NCI-H524 (cell line): ENCODE measurements around the gene COQ9.
"Not testable (repeated sequence)": the region's sequence is repeated elsewhere in the genome, so short reads cannot be mapped to it uniquely, and the experiment has no call there.

Experiments
- DNase-seq, 2 experiments: peaks; one replicate each; lab custom pipeline; 2025; lab: John Stamatoyannopoulos, UW

Gene COQ9

GRCh38 chr16:57485916-57486857, 38.9 kb downstream of the COQ9 start, which contains the start of gene DOK4:
Gene DOK4 (minus strand): TSS chr16:57486493. CDS start chr16:57479507, 6,986 bp downstream.
- peak; percentile 35 to 57 for DNase-seq

DNA sequence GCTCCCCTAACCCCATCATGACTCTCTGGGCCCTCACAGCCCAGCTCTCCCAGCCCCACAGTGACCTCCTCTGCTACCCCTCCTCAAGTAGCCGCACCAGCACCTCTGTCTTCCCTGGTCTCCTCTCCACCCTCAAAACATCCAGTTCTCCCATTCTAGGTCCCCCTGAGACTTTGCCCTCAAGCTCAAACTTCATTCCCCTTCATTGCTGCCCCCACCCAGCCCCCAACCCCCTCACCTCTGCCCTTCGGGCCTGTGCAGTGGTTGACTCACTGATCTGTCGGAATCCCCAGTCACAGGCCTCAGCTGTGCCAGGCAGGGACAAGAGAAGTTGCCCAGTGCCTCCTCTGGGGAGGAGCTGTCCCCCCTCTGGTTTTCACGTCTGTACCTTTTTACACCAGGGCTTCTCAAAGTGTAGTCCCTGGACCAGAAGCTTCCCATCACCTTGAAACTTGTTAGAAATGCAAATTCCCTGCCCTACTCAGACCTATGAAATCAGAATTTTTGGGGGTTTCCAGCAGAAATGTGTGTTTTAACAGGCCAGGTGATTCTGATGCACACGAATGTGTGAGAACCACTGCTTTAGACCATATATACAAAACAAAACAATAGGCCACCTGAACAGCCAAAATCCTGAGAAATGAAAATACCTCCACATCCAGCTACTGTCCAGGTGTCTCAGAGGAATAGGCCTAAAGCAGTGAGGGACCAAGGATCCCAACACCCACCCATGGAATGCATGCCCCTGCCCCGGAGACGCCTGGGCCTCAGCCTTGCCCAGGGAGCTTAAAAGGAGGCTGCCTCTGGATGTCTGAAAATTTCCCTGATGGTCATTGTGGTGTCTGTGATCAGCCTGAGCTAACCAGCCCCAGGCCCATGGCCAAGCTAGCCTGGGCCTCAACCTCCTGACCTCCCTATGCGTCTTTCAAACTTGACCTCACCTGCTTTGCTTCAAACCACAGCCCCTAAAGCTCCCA, 39.9 kb downstream of the COQ9 start:
- DNase-seq = no peak

- no peak for DNase-seq
These were observed 42.0 kb downstream of the COQ9 start for GRCh38 chr16:57489229-57489628.

GRCh38 chr16:57493767-57494166, 46.5 kb downstream of the COQ9 start:
- DNase-seq = no peak

GRCh38 chr16:57497121-57497520, 49.8 kb downstream of the COQ9 start:
- DNase-seq = no peak

DNA sequence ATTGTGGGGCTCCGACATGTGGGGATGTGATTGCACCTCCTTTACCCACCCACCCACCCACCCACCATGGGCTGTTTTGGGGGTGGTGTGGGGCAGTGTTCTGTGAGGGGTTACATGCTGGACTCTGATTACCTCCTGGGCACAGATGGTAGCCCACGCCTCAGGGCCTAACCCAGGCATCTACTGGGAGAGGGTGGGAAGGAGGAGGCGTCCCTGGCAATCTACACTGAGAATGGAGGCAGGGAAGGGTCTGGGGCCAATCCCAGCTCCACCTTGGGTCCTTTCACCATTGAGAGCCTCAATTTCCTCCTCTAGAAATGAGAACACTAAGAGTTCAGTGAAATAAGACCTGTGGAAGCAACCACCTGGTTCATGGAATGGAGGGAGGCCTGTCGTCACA, 50.8 kb downstream of the COQ9 start:
- no peak for DNase-seq

GRCh38 chr16:57499941-57500340, 52.7 kb downstream of the COQ9 start:
- DNase-seq = not testable (repeated sequence)

- no peak for DNase-seq
These were observed 53.4 kb downstream of the COQ9 start for GRCh38 chr16:57500578-57501111.

- no peak for DNase-seq
These were observed 54.2 kb downstream of the COQ9 start for GRCh38 chr16:57501492-57501891.

DNA sequence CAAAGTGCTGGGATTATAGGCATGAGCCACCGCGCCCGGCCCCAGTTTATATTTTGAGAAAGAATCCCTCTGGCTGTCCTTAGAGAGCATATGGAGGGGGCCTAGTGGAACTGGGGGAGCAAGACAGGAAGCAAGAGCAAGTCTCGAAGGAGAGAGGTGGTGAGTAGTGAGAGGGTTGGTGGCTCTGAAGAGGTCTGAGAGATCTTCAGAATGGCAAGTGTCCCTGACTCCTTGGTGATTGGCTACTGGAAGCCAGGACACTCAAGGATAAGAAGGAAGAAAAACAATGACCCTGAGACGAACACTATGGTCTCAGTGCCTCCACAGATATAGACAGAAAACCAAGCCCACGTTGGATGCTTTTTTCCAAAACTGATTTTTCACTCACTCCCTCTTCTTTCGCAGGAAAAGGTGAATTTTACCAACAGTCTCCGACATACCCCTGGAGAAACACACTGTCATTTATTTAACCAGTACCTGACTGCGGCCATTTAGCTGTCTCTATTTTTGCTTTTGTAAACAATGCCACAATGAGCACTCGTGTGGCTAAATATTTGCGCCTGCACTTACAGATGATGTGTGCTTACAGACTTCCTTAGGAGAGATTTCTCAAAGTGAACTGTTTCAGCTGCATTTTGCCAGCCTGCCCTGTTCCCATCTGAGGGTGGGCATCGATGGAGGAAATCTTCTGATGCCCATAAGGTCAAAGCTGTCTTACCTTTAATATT, 54.9 kb downstream of the COQ9 start:
- DNase-seq = no peak

DNA sequence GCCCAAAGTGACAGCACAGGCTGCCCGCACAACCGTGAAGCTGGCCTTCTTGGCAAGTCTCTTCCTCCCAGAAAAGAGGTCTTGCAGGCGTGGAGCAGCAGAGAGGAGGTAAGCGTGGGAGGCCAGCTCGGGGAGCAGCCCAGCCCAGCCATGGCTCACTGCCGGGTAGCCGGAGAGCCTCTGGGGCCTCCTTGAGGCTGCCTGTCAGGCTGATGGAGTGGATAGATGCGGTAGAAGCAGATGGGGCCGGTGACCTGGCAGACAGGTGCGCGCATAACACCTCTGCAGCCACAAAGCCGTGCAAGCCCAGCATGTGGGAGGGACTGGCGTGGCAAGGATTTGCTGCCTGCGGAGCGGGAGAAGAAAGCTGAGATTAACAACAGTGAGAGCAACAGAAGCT, 56.1 kb downstream of the COQ9 start:
- DNase-seq = peak; percentile 69 to 85

DNA sequence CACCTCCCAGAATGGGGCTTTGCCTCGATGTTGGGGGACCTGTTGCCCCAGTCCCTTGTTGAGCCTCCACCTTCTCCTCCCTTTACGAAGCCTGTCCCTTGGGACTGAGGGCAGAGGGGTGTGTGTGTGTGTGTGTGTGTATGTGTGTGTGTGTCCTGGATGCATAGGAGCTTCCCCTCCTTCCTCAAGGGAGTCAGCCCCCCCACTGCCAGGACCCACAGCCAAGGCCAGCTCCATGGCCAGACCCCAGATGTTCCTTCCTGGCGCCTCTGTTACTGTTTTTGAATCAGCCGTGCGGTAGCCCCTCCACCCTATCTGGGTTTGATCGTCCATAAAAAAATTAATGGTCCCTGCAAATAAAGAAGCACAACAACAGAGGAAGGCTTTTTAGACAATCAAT, 56.7 kb downstream of the COQ9 start:
- DNase-seq = no peak

GRCh38 chr16:57504491-57504890, 57.2 kb downstream of the COQ9 start:
- DNase-seq = no peak

- no peak for DNase-seq
These were observed 57.9 kb downstream of the COQ9 start for GRCh38 chr16:57505169-57505568.

- DNase-seq = peak; percentile 88 to 91
These were observed 60.1 kb downstream of the COQ9 start for GRCh38 chr16:57507136-57508034.

DNA sequence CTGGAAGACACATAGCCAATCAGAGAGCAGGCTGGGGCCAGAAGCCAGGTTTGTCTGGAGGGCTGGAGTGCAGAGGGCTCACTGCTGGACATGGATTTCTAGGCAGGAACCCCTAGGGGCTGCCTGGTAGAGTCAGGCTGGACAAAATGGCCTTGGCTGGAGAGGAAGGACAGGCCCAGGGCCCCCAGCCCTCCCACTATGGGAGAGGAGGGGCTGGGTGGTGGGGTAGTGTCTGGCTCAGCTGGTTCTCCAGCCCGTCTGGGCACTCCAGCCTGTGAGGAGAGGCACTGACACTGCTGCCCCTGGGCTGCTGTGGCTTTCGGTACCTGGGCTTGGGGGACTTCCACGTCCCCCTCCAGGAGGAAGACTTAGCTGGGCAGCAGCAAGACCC, 60.8 kb downstream of the COQ9 start:
- DNase-seq = peak in 1 of 2 experiments; percentile 50

- no peak for DNase-seq
These were observed 62.1 kb downstream of the COQ9 start for GRCh38 chr16:57509231-57509923.

GRCh38 chr16:57510016-57510871, 63.0 kb downstream of the COQ9 start:
- DNase-seq = peak in 1 of 2 experiments; percentile 16
